ENCODE data around the gene C1QTNF6. TPM values are rescaled to one million over a fixed set of nuclear protein-coding genes. Genes with fewer than 3 reads are reported as not detected.

C1QTNF6 gene
- 10 to 100 TPM in 1 of 2 experiments, 1 to 10 TPM in 1; 9.8 to 11.2 TPM for total RNA-seq

DNA sequence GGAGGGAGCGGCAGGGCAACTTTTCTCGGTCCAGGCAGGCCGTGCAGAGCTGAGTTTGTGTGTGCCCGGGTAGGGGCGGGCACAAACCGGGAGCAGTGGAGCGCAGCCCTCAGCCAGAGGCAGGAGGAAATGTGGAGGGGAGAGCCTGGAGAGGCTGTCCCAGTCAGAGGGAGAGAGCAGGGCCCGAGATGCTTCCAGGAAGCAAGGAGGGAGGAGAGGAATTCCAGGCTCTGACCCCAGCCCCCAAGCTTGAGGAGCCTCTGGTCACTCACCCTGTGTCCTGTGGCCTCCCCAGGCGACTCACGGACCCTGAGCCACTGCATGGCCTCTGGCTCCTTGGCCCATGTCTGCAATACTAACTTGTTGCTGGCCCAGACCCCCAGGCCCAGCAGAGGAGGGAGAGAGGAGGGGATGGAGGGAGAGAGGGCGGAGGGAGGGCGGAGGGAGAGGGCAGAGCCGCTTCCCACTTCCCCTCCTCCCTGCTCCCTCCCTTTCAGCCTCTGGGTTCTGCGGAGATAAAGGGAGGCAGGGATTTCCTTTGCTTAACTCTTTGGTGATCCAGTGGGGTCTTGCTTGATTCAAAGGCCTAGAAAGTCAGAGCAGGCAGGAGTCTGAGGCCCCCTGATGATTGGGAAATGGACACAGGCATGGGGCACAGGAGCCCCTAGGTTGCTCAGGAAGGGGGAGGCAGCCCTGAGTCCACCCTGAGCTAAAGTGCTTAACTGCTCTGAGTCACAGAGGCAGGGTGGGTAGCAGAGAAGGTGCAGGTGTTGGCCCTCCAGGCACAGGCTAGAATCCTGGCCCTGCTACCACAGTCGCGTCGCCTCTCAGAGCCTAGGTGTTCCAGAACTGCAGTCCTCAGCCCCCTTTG, at the start of gene C1QTNF6:
TSS of gene C1QTNF6 (minus strand) at position 357 of the 871 bp plus-strand sequence. CDS start at position 323, 34 bp downstream.

DNA sequence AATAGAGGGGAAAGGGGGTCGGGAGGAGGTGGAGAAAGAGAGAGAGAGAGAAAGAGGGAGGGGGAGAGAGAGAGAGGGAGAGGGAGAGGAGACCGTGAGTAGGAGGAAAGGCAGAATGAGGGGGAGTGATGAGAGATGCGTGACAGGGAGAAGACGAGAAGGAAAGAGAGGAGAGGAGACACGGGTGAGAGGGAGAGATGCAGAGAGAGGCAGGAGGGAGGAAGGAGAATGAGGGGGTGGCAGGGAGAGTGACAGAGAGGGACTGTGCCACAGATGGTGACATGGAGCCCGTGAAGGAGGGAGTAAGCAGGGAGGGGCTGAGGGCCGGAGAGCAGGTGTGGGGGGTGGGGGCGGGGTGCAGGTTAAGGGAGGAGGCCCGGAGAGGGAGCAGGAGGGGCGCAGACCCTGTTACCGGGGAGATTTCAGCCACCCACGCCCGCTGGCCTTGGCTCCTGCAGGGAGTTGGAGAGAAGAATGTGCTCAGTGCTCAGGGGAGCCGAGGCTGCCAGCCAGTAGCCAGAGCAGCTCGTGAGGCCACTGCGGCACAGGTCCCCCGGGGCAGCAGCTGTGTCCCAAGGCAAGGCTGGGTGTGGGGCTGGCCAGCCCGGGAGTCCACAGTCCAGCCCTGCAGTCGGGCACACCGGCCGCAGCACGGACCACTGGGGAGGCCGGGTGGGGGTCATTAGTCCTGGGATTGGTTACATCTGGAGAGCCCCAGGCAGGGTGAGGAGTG, 24.3 kb upstream of the C1QTNF6 start, which contains the start of gene SSTR3:
TSS of gene SSTR3 (minus strand) at position 304 of the 733 bp plus-strand sequence. CDS start 4,674 bp downstream, outside the sequence.

Other genes starting within 250 kb of the C1QTNF6 start
- gene TST, start 168.8 kb downstream of the C1QTNF6 start, total RNA-seq: 1 to 10 TPM; 2.8 to 3.4 TPM
- gene MPST, start 168.5 kb downstream of the C1QTNF6 start, total RNA-seq: 10 to 100 TPM; 22.8 TPM
- gene KCTD17, start 136.5 kb downstream of the C1QTNF6 start, total RNA-seq: 10 to 100 TPM; 23.2 to 27.5 TPM
- under 1 TPM; 0.53 to 0.65 TPM for gene TMPRSS6, start 78.5 kb downstream of the C1QTNF6 start, total RNA-seq
- 100 to 1,000 TPM; 120 to 130 TPM for gene IL2RB, start 38.3 kb downstream of the C1QTNF6 start, total RNA-seq
- 10 to 100 TPM in 1 of 2 experiments, 1 to 10 TPM in 1; 9.1 to 10.7 TPM for gene SSTR3, start 24.2 kb upstream of the C1QTNF6 start, total RNA-seq
- 100 to 1,000 TPM; 967 to 987 TPM for gene RAC2, start 56.0 kb upstream of the C1QTNF6 start, total RNA-seq
- gene CYTH4, start 94.3 kb upstream of the C1QTNF6 start, total RNA-seq: 100 to 1,000 TPM; 105 to 113 TPM
- under 1 TPM; 0.28 to 0.53 TPM for gene ELFN2, start 239.2 kb upstream of the C1QTNF6 start, total RNA-seq